ENCODE results near the gene IL1RAP.
A peak's percentile ranks its signal among the peaks of the same experiment; 100 is the strongest.
"Not testable (repeated sequence)": the region's sequence is repeated elsewhere in the genome, so short reads cannot be mapped to it uniquely, and the experiment has no call there.

Gene IL1RAP, protein sequence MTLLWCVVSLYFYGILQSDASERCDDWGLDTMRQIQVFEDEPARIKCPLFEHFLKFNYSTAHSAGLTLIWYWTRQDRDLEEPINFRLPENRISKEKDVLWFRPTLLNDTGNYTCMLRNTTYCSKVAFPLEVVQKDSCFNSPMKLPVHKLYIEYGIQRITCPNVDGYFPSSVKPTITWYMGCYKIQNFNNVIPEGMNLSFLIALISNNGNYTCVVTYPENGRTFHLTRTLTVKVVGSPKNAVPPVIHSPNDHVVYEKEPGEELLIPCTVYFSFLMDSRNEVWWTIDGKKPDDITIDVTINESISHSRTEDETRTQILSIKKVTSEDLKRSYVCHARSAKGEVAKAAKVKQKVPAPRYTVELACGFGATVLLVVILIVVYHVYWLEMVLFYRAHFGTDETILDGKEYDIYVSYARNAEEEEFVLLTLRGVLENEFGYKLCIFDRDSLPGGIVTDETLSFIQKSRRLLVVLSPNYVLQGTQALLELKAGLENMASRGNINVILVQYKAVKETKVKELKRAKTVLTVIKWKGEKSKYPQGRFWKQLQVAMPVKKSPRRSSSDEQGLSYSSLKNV

DNA sequence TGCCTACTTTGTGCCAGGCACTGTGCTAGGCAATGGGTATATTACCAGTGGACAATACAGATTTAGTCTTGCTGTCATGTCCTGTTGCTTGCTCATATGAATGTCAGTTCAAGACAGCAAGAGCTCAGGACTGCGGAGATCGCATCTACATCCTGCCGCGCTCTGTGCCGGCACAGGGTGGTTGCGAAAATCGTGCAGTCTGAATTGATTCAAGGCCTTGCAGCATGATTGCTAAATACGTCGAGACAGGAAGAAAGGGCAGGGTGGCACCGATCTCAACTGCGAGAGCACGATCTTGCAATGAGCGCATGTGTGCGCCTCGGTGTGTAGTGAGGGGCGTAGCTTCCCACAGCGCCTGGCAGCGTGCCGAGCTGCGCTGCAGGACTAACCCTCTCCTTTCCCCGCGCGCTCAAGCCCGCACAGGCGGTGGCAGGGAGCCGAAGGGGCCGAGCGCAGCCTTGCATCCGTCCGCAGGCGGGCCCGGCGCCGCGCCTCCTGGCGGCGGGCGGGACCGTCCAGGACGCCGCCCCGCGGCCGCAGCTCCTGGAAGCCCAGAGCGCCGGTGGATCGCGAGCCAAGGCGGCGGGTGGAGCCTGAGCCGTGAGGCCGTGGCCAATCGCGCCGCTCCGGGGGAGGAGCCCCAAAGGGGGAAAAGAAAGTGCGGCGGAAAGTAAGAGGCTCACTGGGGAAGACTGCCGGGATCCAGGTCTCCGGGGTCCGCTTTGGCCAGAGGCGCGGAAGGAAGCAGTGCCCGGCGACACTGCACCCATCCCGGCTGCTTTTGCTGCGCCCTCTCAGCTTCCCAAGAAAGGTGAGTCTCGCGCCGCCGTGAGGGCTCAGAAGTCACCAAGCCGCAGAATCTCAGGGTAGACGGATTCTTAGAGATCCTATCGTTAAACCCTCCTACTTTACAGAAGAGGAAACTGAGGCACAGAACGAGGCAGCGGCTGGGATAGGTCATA, at the start of gene IL1RAP:
IL1RAP (plus strand) TSS at position 677 of the 962 bp plus-strand sequence. CDS start 50,205 bp downstream, outside the sequence.
- DNase-seq: peak; percentile 93

DNA sequence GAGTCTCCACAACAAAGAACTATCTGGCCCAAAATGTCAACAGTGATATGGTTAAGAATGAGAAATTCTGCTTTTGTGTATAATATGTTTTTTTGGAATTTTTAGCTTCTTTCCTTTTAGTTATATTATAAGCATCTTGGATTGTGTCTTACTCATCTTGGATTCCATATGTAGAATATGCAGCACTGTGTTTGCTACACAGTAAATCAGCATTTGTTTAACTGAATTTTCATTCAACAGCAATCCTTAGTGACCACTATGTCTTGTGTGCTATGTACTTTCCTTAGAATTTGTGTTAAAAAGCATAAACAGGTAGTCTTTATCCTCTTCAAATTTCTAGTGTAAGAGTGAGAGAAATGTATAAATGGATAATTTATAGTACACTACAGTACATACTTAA, 46.0 kb upstream of the IL1RAP start:
- DNase-seq: no peak

DNA sequence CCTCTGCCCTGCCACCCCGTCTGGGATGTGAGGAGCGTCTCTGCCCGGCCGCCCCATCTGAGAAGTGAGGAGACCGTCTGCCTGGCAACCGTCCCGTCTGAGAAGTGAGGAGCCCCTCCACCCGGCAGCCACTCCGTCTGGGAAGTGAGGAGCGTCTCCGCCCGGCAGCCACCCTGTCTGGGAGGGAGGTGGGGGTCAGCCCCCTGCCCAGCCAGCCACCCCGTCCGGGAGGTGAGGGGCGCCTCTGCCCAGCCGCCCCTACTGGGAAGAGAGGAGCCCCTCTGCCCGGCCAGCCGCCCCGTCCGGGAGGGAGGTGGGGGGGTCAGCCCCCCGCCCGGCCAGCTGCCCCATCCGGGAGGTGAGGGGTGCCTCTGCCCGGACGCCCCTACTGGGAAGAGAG, 40.6 kb upstream of the IL1RAP start:
- DNase-seq: not testable (repeated sequence)

DNA sequence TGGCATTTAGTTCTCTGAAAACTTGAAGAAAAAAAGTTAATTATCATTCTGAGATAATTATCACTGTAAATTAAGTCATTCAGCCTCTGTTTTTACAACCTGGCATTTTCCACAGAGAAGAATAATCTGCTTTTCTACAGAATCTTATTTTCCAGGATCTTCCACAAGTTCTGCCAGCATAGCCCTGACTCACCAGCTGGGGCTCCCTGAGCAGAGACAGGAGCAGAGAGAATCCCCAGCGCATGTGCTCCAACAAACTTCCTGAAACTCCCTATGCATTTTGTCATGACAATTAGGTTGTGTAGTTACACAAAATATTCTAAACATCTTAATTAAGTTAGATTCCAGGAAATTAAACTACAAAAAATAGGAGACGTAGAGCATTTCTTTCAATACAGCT, 32.1 kb upstream of the IL1RAP start:
- no peak for DNase-seq

DNA sequence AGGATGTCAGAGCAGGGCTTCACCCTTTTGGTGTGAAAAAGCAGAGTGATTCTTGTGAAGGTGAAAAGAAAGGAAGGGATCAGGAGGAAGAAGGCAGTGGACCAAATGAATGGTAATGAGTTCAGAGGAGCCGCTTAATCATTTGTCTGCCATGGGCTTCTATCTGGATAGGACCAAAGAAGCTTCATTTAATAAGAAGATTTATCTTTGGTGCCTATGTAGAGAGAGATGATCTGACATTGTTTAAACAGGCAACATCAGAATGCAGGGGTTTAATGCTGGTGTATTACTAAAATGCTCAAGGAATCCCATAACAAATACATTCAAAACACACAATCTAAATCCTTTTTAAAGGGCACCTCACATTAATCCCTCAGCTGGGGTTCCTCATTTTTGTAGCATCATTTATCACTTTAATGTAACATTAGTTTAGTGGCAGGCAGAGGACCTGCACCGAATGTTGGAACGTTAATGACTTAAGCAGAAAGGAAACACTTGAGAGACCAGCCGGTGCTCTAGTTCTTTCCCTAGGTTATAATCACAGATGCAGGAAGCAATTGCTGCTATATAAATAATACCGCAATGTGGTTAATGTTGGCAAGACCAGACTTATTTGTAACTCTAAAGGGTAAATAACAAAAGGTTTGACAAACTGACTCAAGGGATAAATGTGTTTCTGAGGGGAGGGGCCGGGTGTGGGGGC, 27.9 kb upstream of the IL1RAP start:
- no peak for DNase-seq

DNA sequence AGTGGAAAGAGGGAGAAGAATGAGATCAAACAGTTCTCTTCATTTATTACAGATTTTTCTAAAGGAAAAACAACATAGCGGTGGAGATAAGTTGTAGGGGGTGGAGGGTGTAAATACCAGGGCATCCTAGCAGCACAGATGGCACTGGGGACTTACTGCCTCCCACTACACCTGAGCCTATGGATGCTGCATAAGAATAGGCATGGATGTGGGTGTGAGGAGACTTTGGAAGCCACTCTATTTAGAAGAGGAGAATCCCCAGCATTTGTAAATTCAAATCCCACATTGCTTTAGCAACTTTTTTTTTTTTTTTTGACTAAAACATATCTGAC, 27.4 kb upstream of the IL1RAP start:
- no peak for DNase-seq

DNA sequence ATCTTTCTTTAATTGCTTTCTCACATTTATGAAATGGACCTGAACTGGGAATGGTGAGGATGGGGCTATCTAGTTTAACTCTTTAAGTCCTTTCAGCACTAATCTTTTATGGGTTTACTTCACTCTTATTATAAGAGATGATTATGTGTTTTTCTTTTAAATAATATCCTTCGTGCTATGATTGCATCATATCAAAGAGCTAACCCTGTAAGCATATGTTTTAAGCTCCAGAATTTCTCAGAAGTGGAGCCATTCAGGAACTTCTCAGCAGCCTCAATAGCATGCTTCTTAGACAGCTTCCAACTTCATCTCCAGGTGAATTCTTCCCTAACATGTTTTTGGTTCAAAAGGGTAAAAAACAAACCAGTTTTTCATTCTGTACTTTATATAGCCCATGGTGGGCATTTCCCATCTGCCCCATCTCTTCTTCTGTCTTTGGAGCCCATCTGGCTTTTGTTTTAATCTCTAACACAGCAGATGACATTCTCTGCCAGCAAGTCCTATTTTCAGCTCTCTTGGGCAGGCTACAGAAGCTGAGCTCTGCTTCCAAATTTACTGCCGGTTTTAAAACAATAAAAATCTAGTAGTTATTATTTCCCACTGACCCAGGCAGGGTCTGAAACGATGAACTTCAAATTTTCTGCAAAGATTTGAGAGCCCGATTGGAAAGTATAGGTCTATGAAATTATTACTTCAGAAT, 26.8 kb upstream of the IL1RAP start:
- no peak for DNase-seq

DNA sequence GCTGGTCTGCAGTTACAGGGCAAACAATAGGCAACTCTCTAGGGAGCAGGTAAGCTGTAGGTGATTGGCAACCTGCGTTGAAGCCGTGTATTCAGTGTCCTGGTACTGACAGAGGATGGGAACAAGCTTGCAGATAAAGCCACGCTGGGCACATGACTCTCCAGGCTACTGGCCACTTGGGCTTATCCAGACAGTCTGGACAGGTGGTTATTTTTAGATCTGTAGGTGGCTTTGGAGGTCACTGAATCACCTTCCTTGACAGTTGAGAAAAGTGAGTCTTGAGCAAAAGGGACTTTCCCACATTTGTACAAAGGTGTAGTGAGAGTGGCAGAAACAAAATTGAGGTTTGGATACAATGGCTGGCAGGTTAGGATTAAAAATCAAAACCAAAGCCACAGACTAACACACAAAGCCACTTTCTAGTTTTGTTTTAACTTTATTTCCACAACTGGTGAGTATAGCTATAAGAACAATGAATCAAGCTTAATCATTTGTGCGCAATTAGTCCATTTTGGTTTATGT, 22.3 kb upstream of the IL1RAP start:
- DNase-seq: no peak

DNA sequence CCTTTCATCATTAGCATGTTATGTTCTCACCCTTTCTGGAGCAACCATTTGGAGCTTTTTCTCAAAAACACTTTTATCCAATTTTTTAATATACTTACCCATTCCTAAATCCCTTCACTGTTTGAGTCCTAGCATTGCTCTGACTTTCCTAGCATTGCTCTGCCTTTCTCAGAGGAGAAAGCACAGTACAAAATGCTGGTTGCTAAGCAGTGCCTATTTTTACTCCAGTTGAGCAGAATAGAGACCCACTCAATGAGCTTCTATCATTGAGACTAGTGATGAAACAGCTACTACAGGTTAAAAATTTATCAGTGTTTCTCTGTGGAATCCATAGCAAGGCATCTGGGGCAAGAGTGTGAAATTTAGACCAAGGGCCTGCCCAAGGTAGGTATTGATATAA, 21.8 kb upstream of the IL1RAP start:
- no peak for DNase-seq

DNA sequence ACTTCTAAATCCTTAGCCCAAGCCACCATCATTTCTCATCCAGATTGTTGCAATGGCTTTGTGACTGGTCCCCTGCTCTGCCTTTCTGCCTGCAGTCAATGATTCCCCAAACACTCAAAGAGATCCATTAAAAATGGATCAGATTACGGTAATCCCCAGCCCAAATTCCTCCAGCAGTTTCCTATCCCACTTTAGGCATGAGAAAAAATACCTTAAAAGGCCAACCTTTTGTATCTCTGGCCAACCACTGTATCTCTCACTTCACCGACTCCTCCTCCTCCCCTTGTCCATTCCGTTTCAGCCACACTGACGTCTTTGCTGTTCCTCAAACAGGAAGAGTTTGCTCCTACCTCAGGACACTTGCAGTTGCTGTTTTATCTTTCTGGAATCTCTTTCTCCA, 20.9 kb upstream of the IL1RAP start:
- no peak for DNase-seq

DNA sequence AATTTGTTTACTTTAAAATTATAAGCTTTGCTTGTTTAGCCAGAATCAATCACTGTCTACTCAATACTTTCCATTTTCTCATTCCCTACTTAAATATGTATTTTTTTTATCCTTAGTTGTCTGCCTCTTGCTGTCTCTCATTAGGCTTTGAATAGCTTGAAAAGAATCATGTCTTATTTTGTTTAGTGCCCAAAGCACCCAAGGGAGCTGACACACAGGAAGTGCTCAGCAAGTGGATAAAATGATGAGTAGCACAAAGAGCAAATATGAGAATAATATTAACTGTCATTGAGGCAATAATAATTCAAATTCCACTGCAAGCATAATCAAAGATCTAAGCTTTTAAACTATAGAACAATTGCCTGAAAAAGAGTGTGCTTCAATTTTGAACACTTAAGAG, 19.0 kb upstream of the IL1RAP start:
- DNase-seq: no peak

DNA sequence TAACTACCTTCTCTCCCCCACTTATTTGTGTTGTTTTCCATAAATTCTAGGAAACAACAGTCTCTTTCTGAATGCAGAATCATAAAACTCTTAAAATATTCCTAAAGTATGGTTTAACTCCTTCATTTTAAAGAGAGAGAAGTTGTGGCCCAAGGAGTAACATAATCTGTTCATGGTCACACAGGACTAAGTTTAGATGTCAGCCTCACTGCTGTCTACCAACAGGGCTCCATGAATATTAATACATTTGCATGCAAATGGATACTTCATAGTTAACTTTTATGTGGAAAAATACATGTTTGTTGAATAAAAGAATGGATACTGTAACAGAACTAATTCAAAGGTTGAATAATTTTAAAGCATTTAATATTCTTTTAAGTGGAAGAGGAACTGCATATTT, 18.5 kb upstream of the IL1RAP start:
- DNase-seq: no peak

DNA sequence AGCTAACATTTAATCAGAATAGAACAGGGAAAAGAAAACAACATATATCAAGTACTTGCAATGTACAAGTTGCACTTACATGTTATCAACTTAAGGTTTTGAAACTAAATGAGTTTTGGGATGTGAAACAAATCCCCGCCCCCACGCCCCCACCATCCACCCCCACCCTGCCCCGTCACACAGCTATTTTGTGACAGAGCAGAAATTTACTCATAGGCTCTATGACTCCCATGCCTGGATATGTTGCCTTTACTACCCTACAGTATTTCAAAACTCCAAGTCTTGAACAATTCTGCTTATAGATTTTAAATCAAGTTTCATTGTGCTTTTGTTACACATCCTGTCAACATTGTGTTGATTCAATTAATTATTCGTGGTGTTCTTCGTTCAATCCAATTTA, 18.1 kb upstream of the IL1RAP start:
- DNase-seq: no peak

DNA sequence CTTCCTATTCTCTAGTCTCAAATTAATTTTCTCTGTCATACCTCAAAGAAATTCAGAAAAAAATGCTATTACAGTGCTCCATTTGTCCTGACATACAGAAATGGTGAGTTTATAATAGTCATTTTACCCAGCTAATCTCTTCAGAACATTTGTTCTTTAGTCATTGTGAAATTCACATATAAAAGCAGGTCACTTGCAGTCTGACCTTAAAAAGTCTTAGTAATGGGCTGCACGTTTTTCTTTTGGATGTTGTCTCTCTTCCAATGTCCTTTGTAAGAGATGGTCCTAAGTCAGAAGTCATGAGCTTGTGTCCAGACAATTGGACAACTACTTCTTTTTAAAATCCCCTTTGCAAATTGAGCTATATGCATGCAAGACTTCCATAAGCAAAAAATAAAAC, 17.0 kb upstream of the IL1RAP start:
- no peak for DNase-seq

DNA sequence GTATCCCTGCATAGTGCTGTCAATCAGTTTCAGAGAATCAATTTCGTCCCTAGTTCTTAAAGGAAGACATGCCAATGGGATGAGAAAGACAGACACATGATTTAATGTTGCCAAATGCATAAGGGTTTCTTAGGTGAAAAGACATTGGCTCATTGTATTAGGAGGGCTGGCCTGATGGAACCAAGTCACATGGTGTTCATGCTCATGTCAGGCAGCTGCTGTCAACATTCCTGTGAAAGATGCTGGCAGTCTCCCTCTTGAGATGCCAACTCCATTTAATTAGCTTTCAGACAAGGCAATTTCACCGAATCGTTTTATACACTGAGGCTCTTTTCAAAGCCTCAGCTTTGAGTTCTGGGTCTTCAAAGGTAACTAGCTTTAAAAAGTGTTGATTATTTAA, 16.1 kb upstream of the IL1RAP start:
- DNase-seq: no peak

DNA sequence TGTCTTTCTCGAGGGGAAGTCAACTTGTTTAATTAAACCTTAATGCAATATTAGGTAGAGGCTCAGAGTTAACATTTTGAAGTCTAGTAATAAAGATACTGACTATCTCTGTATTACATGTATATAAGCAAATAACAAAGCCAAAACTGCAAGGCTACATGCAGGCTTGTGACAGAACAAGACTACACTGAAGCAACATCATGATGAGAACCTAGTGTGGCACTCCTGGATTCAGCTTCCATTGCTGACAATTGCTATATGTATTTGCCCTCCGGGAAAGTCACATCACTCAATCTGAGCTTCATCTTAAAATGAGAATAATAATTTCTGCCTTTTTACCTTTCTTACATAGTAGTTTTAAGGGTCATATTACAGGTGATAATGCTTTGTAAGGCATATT, 15.6 kb upstream of the IL1RAP start:
- DNase-seq: no peak

DNA sequence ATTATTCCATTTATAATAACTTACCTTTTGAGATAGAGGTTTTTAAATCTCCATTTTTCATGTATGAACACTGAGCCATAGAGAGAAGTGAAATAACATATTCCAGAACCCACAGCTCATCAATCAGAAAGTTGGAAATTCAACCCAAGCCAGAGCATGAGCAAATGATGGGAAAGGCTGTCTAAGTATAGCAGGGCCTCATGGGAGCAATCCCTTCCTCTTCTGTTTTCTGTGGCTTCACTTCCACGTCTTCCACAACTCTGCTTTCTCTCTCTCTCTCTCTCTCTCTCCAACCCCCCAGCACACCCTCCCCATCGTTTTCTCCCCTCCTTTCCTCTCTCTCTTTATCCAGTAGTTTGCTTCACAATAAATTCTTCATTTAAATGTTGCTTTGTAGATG, 14.8 kb upstream of the IL1RAP start:
- no peak for DNase-seq

DNA sequence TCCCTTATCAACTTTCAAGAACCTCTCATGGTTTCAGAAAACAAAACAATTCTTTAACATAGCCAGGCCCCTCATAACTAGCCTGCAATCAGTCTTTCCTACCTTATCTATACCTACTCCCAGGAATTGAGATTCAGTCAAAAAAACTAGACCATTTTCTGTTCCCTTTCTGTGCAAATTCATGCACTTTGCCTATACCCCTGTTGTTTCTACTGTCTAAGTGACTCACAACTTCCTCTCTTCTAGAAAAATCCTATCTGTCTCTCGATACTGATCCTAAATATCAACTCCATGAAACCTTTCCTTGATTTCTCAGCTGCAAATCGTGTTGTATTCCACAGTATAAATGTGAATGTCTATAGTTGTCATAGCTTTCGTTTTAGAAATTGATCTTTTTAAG, 10.9 kb upstream of the IL1RAP start:
- no peak for DNase-seq

DNA sequence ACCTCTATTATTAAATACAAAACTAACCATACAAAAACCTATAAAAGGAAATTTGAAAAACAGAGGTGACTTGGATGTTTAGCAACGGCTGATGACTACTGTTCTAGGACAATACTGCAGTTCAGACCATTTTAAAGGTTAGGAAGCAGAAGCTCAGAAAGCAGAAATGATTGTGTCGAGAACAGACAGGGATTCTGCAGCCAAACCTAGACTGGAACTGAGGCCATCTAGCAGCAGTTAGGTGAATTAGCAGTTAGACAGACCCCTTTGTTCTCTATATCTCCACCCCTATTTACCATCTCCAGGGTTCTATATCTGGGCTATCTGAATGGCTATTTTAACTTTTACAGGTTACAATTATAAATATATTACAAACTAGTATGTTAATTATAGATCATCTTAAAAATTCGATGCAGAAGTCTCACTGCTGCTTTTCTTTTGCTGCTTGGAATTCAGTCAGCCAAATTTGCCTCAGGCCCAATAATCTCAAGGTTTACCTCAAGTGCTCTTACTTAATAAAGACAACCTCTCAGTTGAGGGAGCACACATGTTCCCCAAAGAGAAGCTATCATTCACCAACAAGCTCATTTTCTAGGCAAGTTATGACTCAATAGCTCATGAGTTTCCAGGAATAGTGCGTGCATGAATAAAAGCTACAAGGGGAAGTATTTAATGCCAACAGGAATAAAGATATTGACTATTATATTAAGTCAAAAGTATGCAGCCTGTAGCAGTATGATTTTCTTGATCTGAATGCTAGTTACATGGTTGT, 9.3 kb upstream of the IL1RAP start:
- no peak for DNase-seq

DNA sequence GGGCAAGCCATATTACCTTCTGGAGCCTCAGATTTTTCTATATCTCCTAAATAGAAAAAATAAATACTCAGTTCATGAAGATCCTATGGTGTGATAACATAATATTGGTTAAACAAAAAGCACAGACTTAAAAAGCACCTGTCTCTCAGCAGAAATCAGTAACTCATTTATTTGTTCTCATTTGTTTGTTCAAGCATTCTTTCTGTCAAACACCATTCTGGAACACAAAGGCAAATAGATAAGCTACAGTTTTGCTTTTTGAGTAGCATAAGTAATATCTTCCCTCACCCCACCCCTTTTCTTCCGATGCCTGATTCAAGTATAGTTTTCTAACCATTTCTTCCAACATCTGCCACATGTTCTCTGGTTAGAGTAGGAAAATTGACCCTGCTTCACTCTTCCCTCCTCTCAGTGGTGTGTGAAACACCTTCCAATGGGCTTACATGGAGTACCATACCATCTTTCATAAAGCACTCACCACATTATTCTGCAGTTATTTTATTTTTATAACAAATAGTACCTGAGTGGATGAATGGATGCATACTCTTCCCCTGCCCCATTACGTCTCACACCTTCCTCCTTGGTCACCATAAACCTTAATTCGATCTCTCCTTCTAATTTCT, 8.4 kb upstream of the IL1RAP start:
- no peak for DNase-seq

DNA sequence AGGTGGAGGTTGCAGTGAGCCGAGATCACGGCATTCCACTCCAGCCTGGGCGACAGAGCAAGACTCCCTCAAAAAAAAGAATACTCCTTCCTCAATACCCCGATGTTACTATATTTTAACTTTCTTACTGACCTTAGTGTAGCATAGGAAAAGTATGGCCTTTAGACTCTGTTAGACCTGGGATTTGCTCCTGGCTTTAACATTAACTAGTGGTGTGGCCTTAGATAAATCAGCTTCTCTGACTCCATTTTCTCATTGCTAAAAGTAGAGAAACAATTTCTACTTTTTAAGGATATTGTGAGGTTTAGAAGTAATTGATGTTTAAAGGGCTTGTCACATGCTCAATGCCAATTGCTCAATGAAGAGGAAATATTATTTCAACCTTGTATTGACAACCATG, 7.6 kb upstream of the IL1RAP start:
- no peak for DNase-seq
